Neural progenitor cell (in vitro differentiated cells): ENCODE results near the gene SCUBE3. TPM values are rescaled to one million over a fixed set of nuclear protein-coding genes. Genes with fewer than 3 reads are reported as not detected.

ENCODE experiments used
- DNase-seq: peaks from one replicate; pipeline ENCODE4 v3.0.0-alpha.2; 2016; ENCODE audit warnings: low spot score
- H2AFZ ChIP-seq: fragments of 200-600 bp; sonication (generic); replicated peaks from 2 replicates; pipeline ENCODE4 v1.6.1; 2016; ENCODE audit warnings: antibody characterized with exemption
- H3F3A ChIP-seq: fragments of 200-600 bp; sonication (generic); 2 replicates; pipeline ENCODE4 v1.6.1; 2016; ENCODE audit warnings: antibody characterized with exemption, low read depth
- H3K27ac ChIP-seq: fragments of 200-600 bp; sonication (generic); 2 replicates; pipeline ENCODE4 v1.5.1; 2016; ENCODE audit warnings: mild to moderate bottlenecking
- H3K27me3 ChIP-seq: fragments of 200-600 bp; sonication (generic); 2 replicates; pipeline ENCODE4 v1.6.1; 2016; ENCODE audit warnings: mild to moderate bottlenecking, moderate library complexity
- H3K36me3 ChIP-seq: fragments of 200-600 bp; sonication (generic); 2 replicates; pipeline ENCODE4 v1.5.1; 2016
- H3K4me1 ChIP-seq: fragments of 200-600 bp; sonication (generic); 2 replicates; pipeline ENCODE4 v1.6.1; 2016; ENCODE audit warnings: mixed run types
- H3K4me2 ChIP-seq: fragments of 200-600 bp; sonication (generic); 2 replicates; pipeline ENCODE4 v1.6.1; 2016
- H3K4me3 ChIP-seq: fragments of 200-600 bp; sonication (generic); 2 replicates; pipeline ENCODE4 v1.5.1; 2016
- H3K79me2 ChIP-seq: fragments of 200-600 bp; sonication (generic); 2 replicates; pipeline ENCODE4 v1.6.1; 2016; ENCODE audit warnings: low read depth
- H3K9ac ChIP-seq: fragments of 200-600 bp; sonication (generic); 2 replicates; pipeline ENCODE4 v1.6.1; 2016
- H3K9me3 ChIP-seq: fragments of 200-600 bp; sonication (generic); 2 replicates; pipeline ENCODE4 v1.5.1; 2016; ENCODE audit warnings: low read depth
- H4K20me1 ChIP-seq: fragments of 200-600 bp; sonication (generic); 2 replicates; pipeline ENCODE4 v1.6.1; 2016; ENCODE audit warnings: low read depth
- H3K27ac Mint-ChIP-seq: 3 replicates; pipeline ENCODE4 v1.8.0; 2021; ENCODE audit warnings: mixed read lengths
- H3K27me3 Mint-ChIP-seq: 2 replicates; pipeline ENCODE4 v1.8.0; 2022; ENCODE audit warnings: low read depth, mild to moderate bottlenecking, inconsistent platforms, moderate library complexity, mixed read lengths; ENCODE audit not compliant: insufficient read depth
- H3K36me3 Mint-ChIP-seq: 3 replicates; pipeline ENCODE4 v1.8.0; 2021; ENCODE audit warnings: mixed read lengths
- H3K4me1 Mint-ChIP-seq: 3 replicates; pipeline ENCODE4 v1.8.0; 2021; ENCODE audit warnings: mixed read lengths
- H3K4me3 Mint-ChIP-seq: 3 replicates; pipeline ENCODE4 v1.8.0; 2021; ENCODE audit warnings: mild to moderate bottlenecking, moderate library complexity, mixed read lengths
- H3K9me3 Mint-ChIP-seq: 3 replicates; pipeline ENCODE4 v1.8.0; 2020; ENCODE audit warnings: mixed read lengths
- EZH2 ChIP-seq: fragments of 200-600 bp; sonication (generic); IDR thresholded peaks from 2 replicates; pipeline ENCODE4 v1.6.1; 2017; ENCODE audit warnings: antibody characterized with exemption, mild to moderate bottlenecking, moderate library complexity
- EZH2phosphoT487 ChIP-seq: fragments of 200-600 bp; sonication (generic); IDR thresholded peaks from 2 replicates; pipeline ENCODE4 v1.6.1; 2017; ENCODE audit warnings: antibody characterized with exemption
- total RNA-seq: library from RNA; depleted of rRNA; stranded (reverse); fragments of >200 nt; gene quantifications from 2 replicates; pipeline ENCODE4 v1.2.3, GENCODE V29; 2015; ENCODE audit warnings: low replicate concordance
- TF ChIP-seq, protein P1 (sequence below): fragments of 200-600 bp; sonication (generic); IDR thresholded peaks from 2 replicates; pipeline ENCODE4 v1.5.1; 2017; ENCODE audit warnings: antibody characterized with exemption, mild to moderate bottlenecking

SCUBE3 gene
- total RNA-seq, 1 donor from 2014 or later: 11.4 TPM

DNA sequence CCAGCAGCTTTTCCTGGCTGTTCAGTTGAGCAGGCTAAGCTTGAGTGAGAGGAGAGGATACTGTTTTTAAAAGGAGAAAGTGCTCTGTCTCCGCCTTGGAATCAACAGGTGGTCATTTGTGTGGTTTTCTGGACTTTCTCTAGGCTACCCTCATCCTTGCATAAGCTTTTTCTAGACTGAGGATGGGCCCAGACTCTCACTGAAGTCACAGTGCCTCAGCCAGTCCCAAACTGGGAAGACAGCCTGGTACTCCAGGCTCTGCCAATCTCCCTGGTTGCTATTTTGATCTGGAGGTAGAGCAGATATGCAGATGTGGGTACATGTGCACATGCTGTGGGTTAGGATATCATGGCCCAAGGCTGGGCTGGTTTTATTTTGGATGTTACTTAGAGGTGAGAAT lies 7.0 kb downstream of the SCUBE3 start:
- H4K20me1 ChIP-seq: peaks cover 67% of the 10 kb centered on the region
- no peaks in the 10 kb centered on the region for H3K9me3 ChIP-seq
- peaks cover 55% of the 10 kb centered on the region for H3K79me2 ChIP-seq
- Mint-ChIP-seq H3K4me3 (no peak overlapping the region), H3K27ac (no peak overlapping the region), H3K9me3 (no peaks in the 10 kb centered on the region), H3K27me3 (peaks cover 5% of the 10 kb centered on the region), H3K4me1 (peaks cover 52% of the 10 kb centered on the region), H3K36me3 (peaks cover 8% of the 10 kb centered on the region)
- TF ChIP-seq, protein P1, sequence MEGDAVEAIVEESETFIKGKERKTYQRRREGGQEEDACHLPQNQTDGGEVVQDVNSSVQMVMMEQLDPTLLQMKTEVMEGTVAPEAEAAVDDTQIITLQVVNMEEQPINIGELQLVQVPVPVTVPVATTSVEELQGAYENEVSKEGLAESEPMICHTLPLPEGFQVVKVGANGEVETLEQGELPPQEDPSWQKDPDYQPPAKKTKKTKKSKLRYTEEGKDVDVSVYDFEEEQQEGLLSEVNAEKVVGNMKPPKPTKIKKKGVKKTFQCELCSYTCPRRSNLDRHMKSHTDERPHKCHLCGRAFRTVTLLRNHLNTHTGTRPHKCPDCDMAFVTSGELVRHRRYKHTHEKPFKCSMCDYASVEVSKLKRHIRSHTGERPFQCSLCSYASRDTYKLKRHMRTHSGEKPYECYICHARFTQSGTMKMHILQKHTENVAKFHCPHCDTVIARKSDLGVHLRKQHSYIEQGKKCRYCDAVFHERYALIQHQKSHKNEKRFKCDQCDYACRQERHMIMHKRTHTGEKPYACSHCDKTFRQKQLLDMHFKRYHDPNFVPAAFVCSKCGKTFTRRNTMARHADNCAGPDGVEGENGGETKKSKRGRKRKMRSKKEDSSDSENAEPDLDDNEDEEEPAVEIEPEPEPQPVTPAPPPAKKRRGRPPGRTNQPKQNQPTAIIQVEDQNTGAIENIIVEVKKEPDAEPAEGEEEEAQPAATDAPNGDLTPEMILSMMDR: no peak
- TF ChIP-seq EZH2phosphoT487: no peak
- no peak for TF ChIP-seq EZH2
- H3K4me1 ChIP-seq: peaks cover 49% of the 10 kb centered on the region
- H3K27me3 ChIP-seq: no peaks in the 10 kb centered on the region
- no peak overlapping the region for H3K4me3 ChIP-seq
- no peaks in the 10 kb centered on the region for H3K36me3 ChIP-seq
- H3K9ac ChIP-seq: no peak overlapping the region
- no peak overlapping the region for H3K4me2 ChIP-seq
- H3K27ac ChIP-seq: no peak overlapping the region
- no peak overlapping the region for H2AFZ ChIP-seq
- no peak for DNase-seq
- peaks cover 24% of the 10 kb centered on the region for H3F3A ChIP-seq

- H4K20me1 ChIP-seq: peaks cover 54% of the 10 kb centered on the region
- Mint-ChIP-seq H3K9me3 (no peaks in the 10 kb centered on the region), H3K4me1 (peaks cover 26% of the 10 kb centered on the region), H3K4me3 (no peak overlapping the region), H3K27ac (no peak overlapping the region), H3K36me3 (peaks cover 14% of the 10 kb centered on the region), H3K27me3 (peaks cover 7% of the 10 kb centered on the region)
- H3K4me2 ChIP-seq: no peak overlapping the region
- peaks cover 35% of the 10 kb centered on the region for H3K79me2 ChIP-seq
- no peak overlapping the region for H3K27ac ChIP-seq
- no peaks in the 10 kb centered on the region for H3K36me3 ChIP-seq
- no peak overlapping the region for H2AFZ ChIP-seq
- H3K9ac ChIP-seq: no peak overlapping the region
- no peak overlapping the region for H3K4me3 ChIP-seq
- H3F3A ChIP-seq: peaks cover 4% of the 10 kb centered on the region
- H3K9me3 ChIP-seq: no peaks in the 10 kb centered on the region
- peaks cover 24% of the 10 kb centered on the region for H3K4me1 ChIP-seq
- no peaks in the 10 kb centered on the region for H3K27me3 ChIP-seq
- no peak for DNase-seq
- TF ChIP-seq EZH2phosphoT487 (no peak), EZH2 (no peak)
- TF ChIP-seq, protein P1: no peak
Measured at GRCh38 chr6:35223396-35223795, 9.6 kb downstream of the SCUBE3 start.

DNA sequence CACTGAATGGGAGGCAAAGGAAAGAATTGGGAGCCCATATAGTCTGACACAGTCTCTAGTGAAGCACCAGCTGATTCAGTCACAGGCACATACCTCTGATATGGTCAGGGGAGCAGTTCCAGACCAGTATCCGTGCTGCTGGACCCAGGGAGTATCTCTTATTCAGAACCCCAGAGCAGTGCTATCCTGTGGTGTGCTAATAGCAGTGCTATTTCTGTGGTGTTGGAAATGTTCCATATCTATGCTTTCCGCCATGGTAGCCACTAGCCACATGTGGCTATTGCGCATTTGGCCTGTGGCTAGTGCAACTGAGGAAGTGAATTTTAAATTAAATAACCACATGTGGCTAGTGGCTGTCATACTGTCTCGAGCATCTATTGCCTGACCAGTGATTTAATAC lies 11.0 kb downstream of the SCUBE3 start:
- H3K27me3 Mint-ChIP-seq: peaks cover 7% of the 10 kb centered on the region
- H3K4me3 Mint-ChIP-seq: no peak overlapping the region
- DNase-seq: no peak
- Histone ChIP-seq H3K9ac (no peak overlapping the region), H3K9me3 (no peaks in the 10 kb centered on the region), H2AFZ (no peak overlapping the region), H3K36me3 (no peaks in the 10 kb centered on the region), H3K4me3 (no peak overlapping the region), H3K27ac (no peak overlapping the region), H4K20me1 (peaks cover 41% of the 10 kb centered on the region), H3F3A (no peaks in the 10 kb centered on the region), H3K27me3 (no peaks in the 10 kb centered on the region), H3K79me2 (peaks cover 22% of the 10 kb centered on the region), H3K4me2 (no peak overlapping the region), H3K4me1 (peaks cover 11% of the 10 kb centered on the region)
- no peak overlapping the region for H3K27ac Mint-ChIP-seq
- H3K36me3 Mint-ChIP-seq: peaks cover 21% of the 10 kb centered on the region
- peaks cover 13% of the 10 kb centered on the region for H3K4me1 Mint-ChIP-seq
- no peaks in the 10 kb centered on the region for H3K9me3 Mint-ChIP-seq
- no peak for TF ChIP-seq EZH2phosphoT487
- TF ChIP-seq, protein P1: no peak
- TF ChIP-seq EZH2: no peak
